Epidermal melanocyte (primary cell): Measurements from ENCODE around the gene MATN4.

ENCODE experiments used
- DNase-seq: peaks from one replicate; pipeline ENCODE4 v3.0.0; 2011; ENCODE audit warnings: low spot score; ENCODE audit not compliant: insufficient read length

The MATN4 gene

DNA sequence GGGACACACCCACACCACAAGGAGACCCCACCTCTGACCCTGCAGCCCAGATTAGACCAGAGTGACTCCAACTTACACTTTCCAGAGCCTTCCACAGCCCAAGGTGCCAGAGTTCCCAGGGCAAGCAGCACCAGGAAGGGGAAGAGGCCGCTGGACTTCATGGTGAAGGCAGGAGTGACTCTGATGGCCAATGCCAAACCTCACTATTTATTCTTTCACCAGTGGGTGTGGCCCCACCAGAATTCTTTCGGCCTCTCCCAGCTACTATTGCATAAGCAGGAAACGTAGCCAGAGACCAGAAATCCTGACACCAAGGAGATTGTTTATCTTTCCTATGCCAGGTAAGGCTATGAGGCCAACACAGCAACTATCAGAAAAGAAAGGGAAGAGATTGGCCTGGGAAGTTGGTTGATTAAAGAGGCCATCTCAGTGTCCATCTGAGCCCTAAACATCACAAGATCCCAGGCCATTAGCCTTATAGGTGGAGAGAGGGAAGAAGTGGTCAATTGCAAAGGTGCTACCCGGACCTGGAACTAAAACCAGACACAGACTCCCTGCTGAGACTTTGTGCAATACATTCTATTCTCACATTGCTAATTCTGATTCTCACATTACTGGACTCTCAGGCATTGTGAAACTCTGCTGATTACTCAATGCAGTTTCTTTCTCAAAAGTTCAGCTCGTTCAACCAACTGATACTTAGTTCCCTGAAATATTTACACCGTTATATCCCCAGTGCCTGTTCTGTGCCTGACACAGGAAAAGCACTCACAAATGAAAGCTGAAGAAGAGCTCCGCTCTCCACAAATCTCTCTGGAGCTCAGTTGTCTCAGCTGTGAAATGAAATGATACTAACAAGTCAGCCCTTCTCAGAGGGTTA, 53.5 kb downstream of the MATN4 start, which contains the start of gene SLPI:
SLPI (minus strand) TSS at position 182 of the 880 bp plus-strand sequence; CDS start at position 161, 21 bp downstream.
- DNase-seq = no peak

DNA sequence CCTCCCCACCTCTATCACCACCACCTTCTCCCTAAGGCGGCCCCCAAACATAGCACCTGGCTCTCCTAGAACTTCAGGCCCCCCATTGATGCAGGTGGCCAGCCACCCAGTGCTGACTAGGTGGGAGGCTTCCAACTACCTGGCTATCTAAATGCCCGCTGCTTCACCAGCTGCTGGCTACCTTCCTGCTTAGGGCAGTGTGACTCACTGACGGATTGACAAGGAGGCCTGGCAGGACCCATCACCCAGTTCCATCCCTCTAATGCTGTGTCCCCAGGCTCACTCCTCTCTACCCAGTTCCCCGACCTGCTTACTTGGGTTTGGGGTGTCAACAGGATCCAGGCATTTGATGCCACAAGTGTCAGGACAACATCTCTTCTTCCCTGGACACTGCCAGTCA, 54.8 kb downstream of the MATN4 start:
- no peak for DNase-seq

DNA sequence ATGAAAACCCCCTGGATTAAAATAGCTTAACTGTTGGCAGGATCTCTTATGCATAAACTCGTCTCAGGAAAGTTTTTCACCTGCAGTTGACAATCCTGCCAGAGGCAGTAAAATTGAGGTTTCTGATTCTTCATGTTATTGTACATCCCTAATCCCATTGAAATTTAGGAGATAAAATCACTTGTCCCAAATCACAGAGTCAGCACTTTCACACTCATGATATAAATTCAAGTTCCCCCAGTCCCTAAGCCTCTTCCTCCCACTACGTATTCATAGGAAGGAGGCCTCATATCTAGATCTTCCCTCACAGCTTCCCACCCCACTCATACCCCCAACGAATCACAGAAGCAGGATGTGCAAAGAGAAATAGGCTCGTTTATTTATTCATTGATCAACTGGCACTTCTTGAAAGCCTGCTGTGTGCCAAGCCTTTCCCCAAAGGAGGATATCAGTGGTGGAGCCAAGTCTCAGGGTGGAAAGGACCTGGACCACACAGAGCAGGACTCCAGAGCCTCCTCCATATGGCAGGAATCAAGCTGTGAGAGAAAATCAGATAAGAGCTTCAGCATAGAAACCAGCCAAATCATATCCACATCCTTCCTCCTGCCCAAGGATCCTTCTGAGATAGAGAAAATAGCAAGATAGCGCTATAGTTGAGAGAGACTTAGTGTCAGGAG, 56.1 kb downstream of the MATN4 start:
- no peak for DNase-seq

DNA sequence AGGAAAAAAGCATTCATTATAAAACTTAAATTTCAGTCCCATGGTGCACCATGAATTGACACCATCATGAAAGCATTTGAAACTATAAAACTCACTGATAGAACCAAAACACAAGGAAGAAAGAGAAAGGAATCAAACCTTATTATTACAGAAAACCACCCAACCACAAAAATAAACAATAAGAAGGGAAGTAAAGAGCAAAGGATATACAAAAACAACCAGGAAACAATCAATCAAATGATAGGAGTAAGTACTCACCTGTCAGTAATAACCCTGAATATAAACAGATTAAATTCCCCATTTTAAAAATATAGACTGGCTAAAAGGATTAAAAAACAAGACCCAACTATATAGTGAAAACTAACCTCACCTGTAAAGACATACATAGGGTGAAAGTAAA, 59.5 kb downstream of the MATN4 start:
- no peak for DNase-seq

DNA sequence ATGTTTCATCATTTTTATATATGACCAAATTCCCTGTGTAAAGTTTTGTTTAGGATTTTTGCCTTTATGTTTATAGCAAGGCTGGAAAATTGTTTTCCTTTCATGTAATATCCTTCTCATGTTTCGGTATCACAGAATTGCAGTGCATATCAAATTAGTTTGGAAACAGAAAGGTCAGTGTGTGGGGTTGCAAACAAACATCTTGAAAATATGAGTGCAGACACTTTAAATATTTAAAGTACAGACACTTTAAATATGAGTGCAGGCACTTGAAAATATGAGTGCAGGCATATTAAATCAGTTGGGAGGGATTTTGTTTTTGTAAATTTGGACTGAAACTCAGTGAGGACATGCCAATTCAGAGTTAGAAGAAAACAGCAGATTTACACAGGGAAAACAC, 60.2 kb downstream of the MATN4 start:
- DNase-seq = no peak

DNA sequence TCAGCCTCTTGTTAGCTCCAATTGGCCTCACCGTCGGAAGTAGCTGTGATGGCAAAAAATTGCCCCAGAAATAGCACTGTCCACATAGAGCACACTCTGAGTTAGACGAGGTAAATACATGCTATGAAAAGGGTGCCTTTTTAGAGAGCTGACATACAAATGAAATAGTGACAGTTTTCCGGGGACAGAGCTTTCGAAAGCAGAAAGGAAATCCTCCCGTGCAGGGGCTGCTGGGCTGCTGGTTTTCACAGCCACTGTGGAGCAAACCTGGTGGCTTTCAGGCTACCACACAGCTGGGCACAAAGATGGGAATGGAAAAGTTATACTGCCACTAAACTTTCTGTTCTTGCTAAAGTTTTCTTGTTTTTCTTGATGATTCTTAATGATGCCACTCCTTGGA, 62.0 kb downstream of the MATN4 start:
- DNase-seq = no peak
